Left lung (tissue), 10 donors: ENCODE measurements around the gene RPL28. TPM values are rescaled to one million over a fixed set of nuclear protein-coding genes. Genes with fewer than 3 reads are reported as not detected.
A peak's percentile ranks its signal among the peaks of the same experiment; 100 is the strongest.

Experiments
- ATAC-seq: fragments of 200-7000 bp; cut with Tn5 transposase; one replicate; pipeline ENCODE4 v1.9.1; 2020; ENCODE audit warnings: moderate library complexity
- DNase-seq, 4 donors: peaks; one replicate each; pipeline ENCODE4 v3.0.0-alpha.2; 2013 to 2020
- H3K27ac ChIP-seq, 2 donors: fragments of 200-600 bp; sonication (generic) in 1 of 2; one replicate each; pipeline versions ENCODE4 v1.5.0 to v1.8.0; 2020 to 2021
- H3K27me3 ChIP-seq, 2 donors: fragments of 200-600 bp; sonication (generic) in 1 of 2; one replicate each; pipeline versions ENCODE4 v1.5.0 to v1.8.0; 2020 to 2021
- H3K36me3 ChIP-seq, 2 donors: fragments of 200-600 bp; sonication (generic) in 1 of 2; one replicate each; pipeline versions ENCODE4 v1.5.0 to v1.8.0; 2020 to 2021
- H3K4me1 ChIP-seq, 2 donors: fragments of 200-600 bp; one replicate each; pipeline ENCODE4 v1.8.0; 2021
- H3K4me3 ChIP-seq, 2 donors: fragments of 200-600 bp; sonication (generic) in 1 of 2; one replicate each; pipeline versions ENCODE4 v1.5.0 to v1.8.0; 2020 to 2021; ENCODE audit warnings: mild to moderate bottlenecking in 1 of 2
- H3K9me3 ChIP-seq, 2 donors: fragments of 200-600 bp; sonication (generic) in 1 of 2; one replicate each; pipeline versions ENCODE4 v1.5.0 to v1.8.0; 2020 to 2021
- CTCF ChIP-seq, 2 donors: fragments of 200-600 bp; sonication (generic) in 1 of 2; IDR thresholded peaks; one replicate each; pipeline versions ENCODE4 v1.5.0 to v1.8.0; 2021; ENCODE audit warnings: antibody characterized with exemption in 2 of 2
- intact Hi-C, 2 donors: fragments of 100-400 bp; cut with DNase I; formaldehyde crosslinking; loops; one replicate each; pipeline versions ENCODE4 v1.11.2 to v1.14.2; 2022
- polyA plus RNA-seq, 6 donors: library from polyadenylated mRNA; unstranded; fragments of 120-200 nt; gene quantifications; one replicate each; pipeline ENCODE4 v1.2.1, GENCODE V29; 2013; ENCODE audit not compliant: insufficient read length in 6 of 6
- total RNA-seq, 2 donors: library from RNA; stranded (reverse); fragmentation: NEBNext Ultra II Directional; extraction: Animal tissue kit (Norgen Biotek cat#: 25700); gene quantifications; one replicate each; pipeline ENCODE4 v1.2.1, GENCODE V29; 2021
- donor health status: DM: no; HTN: yes; CAD: no.
- donor health status: DM: no; HTN: no; CAD: no.

Gene RPL28
- total and polyA plus RNA-seq, 8 donors: 1,216 to 1,774 (median 1,434) TPM

- Histone ChIP-seq H3K4me3 (no peak overlapping the region), H3K4me1 (no peaks in the 10 kb centered on the region), H3K9me3 (no peaks in the 10 kb centered on the region), H3K36me3 (peaks cover 0 to 43% of the 10 kb centered on the region in 2 donors), H3K27ac (no peak overlapping the region), H3K27me3 (peaks cover 10 to 27% of the 10 kb centered on the region in 2 donors)
- ATAC-seq: no peak
- intact Hi-C loops: no loop called here
- TF ChIP-seq CTCF (IDR thresholded peaks at IDR 0.05): no peak
- no peak for DNase-seq
These were observed 38.2 kb upstream of the RPL28 start for GRCh38 chr19:55347442-55348009.

- TF ChIP-seq CTCF (IDR thresholded peaks at IDR 0.05): no peak
- Histone ChIP-seq H3K4me1 (peaks cover 4% of the 10 kb centered on the region in 2 donors), H3K27ac (no peak overlapping the region), H3K9me3 (no peaks in the 10 kb centered on the region), H3K36me3 (peaks cover 0 to 36% of the 10 kb centered on the region in 2 donors), H3K4me3 (no peak overlapping the region), H3K27me3 (peaks cover 17 to 37% of the 10 kb centered on the region in 2 donors)
- intact Hi-C loops: no loop called here
- peak in 1 of 4 donors; percentile 67 for DNase-seq
- ATAC-seq: peak; percentile 72
These were observed 37.3 kb upstream of the RPL28 start for GRCh38 chr19:55348317-55349034.

- DNase-seq (no peak), ATAC-seq (no peak)
- peaks cover 0 to 17% of the 10 kb centered on the region in 2 donors for H3K36me3 ChIP-seq
- peaks cover 7 to 16% of the 10 kb centered on the region in 2 donors for H3K4me1 ChIP-seq
- no peak overlapping the region for H3K27ac ChIP-seq
- H3K4me3 ChIP-seq: no peak overlapping the region
- no peak for TF ChIP-seq CTCF (IDR thresholded peaks at IDR 0.05)
- no peaks in the 10 kb centered on the region for H3K9me3 ChIP-seq
- peaks cover 27 to 60% of the 10 kb centered on the region in 2 donors for H3K27me3 ChIP-seq
- intact Hi-C loops: no loop called here
These were observed 35.0 kb upstream of the RPL28 start for GRCh38 chr19:55350620-55351315.

- TF ChIP-seq CTCF (IDR thresholded peaks at IDR 0.05): no peak
- Histone ChIP-seq H3K9me3 (no peaks in the 10 kb centered on the region), H3K36me3 (peaks cover 0 to 6% of the 10 kb centered on the region in 2 donors), H3K4me1 (peaks cover 7 to 16% of the 10 kb centered on the region in 2 donors), H3K4me3 (no peak overlapping the region), H3K27ac (no peak overlapping the region), H3K27me3 (peaks cover 27 to 72% of the 10 kb centered on the region in 2 donors)
- no peak for ATAC-seq
- intact Hi-C loops: no loop called here
- no peak for DNase-seq
These were observed 33.7 kb upstream of the RPL28 start for GRCh38 chr19:55352040-55352439.
